GM18858 (cell line): ENCODE measurements around the gene WNK2.

ENCODE experiments used
- ATAC-seq: cut with Tn5 transposase; IDR thresholded peaks from one replicate; pipeline ENCODE4 v1.9.1; 2021; ENCODE audit not compliant: unreplicated experiment

WNK2 gene

DNA sequence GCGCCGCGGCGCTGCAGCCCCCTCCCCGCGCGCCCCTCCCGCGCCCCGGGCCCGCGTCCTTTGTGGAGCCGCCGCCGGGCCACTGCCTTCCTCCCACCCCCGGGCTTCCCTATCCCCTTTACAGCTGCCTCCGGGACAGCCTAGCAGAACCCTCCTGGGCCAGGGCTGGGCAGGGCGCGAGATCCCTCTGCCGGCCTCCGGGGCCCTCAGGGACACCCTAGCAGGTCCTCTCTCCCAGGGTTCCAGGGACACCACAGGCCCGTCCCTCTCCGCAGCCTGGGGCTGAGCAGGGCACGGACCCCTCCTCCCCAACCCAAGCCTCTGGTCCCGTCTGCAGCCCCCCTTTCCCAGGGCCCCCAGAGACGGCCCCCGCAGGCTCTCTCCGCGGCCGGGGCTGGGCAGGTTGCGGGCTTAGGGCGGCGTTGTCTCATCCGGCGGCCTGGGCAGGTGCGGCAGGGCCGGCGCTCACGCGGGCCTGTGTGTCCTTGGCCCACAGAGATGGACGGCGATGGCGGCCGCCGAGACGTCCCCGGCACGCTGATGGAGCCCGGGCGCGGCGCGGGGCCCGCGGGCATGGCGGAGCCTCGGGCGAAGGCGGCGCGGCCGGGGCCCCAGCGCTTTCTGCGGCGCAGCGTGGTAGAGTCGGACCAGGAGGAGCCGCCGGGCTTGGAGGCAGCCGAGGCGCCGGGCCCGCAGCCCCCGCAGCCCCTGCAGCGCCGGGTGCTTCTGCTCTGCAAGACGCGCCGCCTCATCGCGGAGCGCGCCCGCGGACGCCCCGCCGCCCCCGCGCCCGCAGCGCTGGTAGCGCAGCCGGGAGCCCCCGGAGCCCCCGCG is 710 bp downstream of the WNK2 start:
- ATAC-seq, result no peak

DNA sequence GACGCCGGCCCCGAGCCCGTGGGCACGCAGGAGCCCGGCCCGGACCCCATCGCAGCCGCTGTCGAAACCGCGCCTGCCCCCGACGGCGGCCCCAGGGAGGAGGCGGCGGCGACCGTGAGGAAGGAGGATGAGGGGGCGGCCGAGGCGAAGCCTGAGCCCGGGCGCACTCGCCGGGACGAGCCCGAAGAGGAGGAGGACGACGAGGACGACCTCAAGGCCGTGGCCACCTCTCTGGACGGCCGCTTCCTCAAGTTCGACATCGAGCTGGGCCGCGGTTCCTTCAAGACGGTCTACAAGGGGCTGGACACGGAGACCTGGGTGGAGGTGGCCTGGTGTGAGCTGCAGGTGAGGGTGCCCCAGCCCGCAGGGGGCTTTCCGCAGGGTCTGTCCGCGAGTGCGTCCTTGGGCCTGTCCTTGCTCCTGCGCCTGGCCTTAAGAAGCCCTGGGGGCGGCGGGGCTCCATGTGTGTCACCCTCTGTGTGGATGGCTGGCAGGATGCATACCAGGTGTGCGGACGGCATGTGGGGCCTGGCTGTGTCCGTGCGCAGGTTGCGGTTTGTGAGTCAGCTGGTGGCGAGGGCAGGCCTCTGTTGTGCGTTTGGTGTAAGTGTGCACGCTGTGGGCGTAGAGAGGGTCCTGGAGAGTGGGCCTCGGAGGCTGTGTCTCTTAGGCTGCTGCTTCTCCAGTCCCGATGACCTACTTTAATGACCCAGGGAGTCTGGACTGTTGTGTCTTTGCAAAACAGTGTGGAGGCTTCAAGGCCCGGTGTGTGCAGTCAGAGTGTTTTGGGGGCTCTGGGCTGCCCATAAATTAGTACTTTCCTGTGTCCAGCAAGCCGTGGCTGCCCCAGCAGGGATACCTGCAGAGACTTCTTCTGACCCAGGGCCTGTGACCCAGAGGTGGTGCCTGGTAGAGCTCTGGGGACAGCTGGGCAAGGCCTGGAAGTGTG is 1.6 kb downstream of the WNK2 start:
- ATAC-seq, result no peak

DNA sequence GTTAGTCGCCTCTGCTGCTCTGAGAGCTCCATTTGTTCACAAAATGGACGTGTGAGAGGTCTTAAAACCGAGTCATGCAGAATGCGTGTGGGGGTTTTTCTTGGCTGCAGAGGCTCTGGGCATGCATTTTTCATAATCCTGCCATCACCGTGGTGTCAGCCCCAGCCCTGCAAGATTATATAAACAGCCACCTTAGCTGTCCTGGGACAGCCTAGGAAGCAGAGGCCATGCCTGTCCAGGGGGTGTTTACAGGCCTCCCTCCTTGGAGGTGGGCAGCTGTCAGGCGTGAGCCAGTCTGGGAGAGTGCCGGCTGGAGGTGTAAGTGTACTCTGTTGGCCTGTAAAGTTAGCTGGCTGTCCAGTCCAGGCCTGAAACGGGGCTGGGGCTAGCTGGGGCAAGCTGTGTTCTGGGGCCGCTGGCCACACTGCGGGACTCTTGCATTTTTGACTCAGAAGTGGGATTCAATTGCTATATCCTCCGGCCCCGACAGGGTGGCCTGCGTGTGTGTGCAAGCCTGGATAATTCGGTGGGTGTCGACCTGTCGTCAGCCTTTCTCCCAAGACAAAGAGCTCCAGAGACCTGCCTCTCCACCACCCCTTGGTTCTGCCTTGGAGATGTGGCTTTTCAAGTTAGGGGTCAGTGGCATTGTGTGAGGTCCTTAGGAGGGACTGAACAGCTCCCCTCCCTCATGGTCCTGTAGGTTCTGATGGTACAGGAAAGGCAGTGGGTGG is 2.4 kb downstream of the WNK2 start:
- no peak for ATAC-seq

DNA sequence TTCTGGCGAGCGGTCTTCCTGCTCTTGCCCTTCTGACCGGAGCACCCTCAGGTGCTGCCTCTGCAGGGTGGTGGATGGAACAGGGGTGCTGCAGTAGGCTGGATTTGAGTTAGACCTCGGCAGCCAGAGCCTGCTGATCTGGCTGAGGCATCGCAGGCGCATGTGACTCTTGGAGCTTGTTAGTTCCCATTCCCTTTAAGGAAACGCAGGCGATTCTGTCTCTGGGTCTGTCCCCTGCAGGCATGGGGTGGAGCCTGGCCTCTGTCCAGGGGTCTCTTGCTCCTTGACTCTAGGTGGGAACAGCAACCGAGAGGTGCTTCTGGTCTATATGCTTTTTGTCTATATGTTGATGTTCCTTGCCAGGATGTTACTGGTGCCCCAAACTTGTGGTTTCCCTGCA is 3.1 kb downstream of the WNK2 start:
- ATAC-seq, result no peak

DNA sequence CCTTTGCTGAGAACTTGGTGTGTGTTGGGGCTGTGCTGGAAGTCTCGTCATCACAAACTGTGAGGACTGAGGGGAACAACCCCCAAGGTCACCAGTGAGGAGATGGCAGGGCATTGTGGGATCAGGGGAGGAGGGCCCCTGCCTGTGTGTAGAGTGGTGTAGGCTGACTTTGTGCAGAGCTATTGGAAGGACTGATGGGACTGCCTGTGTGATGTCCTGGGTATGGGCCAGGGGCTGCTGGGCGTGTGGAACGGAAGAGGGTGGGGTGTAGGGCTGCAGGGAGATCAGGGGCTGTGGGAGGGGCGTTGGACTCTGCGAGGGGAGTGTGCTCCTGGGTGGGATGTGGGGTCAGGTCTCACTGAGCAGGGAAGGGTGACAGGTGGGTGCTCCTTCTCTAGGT is 3.6 kb downstream of the WNK2 start:
- ATAC-seq, result no peak

DNA sequence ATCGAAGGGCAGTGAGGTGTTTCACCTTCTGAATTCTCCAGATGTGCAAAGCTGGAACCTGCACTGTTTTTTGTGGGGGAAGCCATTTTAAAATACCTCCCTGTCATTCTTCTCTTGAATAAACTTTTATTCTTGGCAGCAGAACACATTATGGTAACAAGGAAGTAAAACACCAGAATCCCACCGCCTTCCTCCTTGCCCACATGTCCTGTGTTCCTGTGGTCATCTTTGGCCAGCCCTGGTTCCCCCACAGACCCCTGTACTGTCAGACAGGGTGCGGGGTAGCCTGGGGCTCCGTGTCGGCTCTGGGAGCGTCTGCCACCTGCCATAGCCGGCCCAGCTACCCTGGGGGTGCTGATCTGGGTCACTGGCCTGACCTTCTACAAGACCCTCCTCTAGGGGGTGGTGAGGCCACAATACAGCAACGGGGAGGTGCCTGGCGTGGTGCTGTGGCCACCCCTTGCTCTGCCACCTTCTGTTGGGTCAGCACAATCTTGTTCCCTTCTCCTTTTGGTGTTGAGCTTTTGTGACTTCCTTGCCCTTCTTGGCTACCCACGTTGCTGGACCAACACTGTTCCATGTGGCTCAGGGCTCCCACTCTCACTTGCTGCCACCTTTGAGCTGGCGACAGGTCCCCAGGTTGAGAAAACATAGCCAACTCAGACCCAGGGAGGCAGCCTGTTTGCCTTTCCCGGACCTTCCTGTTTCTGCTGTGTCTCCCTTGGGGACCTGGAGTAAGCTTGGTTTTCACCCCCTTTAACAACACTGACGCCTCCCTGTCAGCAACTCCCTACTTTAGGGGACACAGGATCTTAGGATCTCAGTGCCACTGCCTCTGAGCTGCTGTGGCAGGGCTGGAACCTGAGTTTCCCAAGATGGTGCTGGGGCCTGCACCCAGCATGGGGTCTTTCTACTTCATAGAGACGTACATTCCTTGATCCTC is 4.8 kb downstream of the WNK2 start:
- ATAC-seq, result no peak

DNA sequence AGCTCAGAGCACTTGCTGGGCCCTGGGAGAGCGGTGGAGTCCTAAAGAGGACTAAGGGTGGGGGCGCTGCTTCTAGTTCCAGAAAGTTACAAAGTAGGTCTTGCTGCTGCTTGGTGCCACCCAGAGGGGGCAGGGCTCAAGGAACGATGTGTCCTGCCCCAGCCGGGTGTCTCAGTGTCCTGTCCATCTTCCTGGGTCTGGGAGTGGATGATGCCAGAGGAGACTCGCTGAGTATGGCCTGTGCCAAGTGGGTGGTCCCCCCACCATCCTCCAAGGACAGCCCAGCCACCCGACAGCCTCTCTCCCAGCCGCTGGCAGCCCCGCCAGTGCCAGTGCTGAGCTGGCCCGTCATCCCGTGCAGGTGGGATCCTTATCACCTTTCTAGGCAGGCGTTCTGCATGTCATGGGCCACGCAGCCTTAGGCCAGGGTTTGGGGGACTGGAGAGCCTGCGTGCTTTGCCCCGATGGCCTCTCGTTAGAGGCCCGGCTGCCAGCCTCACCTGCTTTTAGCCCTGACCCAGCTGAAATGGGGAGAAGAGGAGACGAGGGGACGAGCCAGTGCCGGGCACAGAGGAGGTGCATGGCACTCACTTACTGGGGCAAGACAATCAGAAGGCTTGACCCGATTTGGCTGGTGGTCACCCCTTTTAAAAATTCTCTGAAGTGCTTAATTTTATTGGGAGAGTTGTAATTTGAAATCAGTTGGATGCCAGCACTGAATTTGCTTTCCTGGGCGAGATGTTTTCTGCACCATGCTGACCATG is 5.6 kb downstream of the WNK2 start:
- no peak for ATAC-seq

DNA sequence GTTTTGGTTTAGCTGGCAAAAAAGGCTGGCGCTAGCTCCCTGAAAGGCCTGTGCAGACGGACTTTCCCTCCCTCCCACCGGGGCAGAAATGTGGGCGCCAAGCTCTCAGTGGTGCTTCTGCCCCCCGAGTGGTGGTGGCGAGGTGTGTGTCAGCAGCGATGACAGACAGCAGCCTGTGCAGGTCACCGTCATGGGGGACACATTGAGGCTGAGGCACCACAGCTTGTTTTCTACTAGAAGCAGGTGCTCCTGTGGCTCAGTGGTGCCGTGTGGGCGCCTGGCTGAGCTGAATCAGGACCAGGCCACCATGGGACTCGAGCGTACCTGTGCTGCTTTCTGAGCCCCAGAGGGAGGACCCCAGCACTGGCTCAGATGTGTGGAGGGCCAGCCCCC is 6.2 kb downstream of the WNK2 start:
- no peak for ATAC-seq

DNA sequence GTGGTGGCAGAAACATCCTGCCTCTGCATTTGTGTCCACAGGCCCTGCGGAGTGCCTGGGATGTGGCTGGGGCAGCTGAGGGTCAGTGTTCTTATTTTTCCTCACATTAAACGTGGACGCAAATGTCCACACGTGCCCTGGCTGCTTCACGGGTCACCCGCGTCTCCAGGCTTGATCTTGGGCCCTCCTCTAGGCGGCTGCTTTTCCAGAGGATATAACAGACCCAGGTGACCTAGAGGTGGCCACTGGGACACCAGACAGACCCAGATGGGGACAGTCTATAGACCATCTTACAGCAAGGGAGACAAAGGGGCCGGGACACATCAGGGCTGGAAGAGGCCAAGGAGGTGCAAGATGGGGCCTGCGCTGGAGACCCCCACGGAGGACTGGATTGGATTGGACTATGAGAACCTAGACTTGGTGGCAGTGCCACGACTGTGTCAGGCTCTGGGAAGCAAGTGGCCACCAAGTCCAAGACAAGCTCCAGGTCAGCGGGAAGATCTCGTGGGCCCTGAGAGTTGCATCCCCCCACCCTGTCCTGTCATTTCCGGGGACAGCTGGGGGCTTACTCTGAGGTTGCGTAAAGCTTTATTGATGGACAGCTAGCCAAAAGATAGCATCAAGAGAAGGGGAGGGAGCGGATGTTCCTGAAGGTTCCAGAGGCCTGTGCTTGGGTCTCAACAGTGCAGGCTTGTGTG is 6.9 kb downstream of the WNK2 start:
- ATAC-seq, result no peak

DNA sequence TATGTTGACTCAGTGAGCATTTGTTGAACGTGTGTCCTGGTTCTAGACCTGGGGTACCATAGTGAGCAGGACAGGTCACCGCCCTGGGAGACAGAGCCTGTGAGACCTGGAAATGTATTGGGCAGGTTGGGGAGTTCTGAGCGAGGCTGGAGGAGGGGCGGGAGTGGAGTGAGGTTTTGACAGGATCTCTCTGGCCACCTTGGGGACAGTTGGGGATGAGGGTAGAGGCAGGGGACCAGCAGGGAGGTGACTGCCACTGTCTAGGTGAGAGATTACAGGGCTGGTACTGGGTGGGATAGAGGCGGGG is 7.4 kb downstream of the WNK2 start:
- ATAC-seq, result no peak

DNA sequence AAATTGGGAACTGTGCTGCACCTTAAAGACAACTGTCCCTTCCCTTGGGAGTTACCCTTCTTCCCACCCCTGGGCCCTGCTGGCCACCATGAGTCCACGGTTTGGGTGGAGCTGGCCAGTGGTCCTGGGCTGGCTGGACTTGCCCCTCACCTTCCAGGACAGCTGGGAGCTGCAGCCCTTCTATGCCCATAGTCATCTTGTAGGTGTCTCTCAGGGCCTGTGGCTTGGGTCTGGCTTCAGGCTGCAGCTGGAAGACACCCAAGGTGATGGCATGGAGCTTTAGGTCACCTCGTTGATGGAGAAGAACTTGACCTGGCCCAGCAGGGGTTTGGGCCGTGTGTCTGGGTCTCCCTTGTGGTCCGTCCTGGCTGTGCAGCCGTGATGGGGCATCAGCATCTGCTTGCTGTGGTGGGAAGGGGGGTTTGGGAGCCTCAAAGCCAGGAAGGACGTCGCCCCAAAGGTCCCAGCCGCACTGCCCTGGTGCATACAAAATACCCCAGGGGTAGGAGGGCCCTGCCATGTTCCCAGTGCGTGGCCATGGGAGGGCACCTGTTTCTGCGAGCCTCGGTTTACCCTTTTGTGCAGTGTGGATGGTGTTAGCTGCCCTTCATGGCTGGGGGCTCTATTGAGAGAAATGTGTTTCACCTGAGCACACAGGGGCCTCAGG is 8.9 kb downstream of the WNK2 start:
- no peak for ATAC-seq

DNA sequence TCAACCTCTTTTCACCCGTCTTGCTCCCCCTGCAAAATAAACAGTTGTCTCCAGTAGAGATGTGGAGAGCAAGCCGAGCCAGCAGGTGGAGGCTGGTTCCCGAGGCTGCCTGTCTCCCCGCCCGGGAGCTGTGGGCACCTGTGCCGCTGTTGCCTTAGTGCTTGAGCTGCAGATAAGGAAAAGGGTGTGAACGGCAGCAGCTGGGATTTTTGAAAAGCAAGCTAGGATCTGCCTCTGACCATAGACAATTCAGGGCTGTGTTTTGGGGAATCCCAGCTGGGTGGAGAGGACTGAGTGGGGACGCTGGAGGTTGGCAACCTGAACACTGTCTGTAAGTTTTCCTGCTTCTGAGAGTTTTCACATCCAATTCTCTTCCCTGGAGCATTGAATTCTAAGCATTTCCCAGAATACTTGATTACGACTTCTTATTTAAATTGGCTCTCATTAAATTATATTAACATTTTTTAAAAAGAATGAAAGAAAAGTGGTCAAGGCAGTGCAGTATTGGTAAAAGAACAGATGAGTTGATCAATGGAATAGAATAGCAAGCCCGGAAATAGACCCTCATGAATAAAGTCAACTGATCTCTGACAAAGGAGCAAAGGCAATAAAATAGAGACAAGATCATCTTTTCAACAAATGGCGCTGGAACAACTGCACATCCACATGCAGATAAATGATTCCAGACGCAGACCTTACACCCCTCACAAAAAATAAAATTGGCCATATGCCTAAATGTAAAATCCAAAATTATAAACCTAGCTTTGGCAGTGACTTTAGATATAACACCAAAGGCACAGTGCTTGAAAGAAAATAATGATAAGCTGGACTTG is 9.7 kb downstream of the WNK2 start:
- ATAC-seq, result no peak

DNA sequence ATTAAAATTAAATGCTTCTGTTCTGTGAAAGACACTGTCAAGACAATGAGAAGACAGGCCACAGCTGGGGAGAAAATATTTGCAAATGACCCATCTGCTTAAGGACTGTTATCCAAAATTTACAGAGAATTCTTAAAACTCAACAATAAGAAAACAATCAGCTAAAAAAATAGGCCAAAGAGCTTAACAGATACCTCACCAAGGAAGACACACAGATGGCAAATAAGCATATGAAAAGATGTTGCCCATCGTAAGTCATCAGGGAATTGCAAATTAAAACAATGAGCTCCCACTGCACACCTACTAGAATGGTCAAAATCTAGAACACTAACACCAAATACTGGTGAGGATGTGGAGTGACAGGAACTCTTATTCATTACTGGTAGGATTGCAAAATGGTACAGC is 10.3 kb downstream of the WNK2 start:
- no peak for ATAC-seq

DNA sequence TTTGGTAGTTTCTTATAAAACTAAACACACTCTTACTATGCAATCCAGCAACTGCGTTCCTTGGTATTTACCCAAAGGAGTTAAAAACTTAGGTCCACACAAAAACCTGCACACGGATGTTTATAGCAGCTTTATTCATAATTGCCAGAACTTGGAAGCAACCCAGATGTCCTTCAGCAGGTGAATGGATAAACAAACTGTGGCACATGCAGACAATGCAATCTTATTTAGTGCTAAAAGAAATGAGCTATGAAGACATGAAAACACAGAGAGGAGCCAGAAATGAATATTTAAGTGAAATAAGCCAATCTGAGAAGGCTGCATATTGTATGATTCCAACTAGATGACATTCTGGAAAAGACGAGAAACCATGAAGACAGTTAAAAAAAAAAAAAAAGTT is 10.7 kb downstream of the WNK2 start:
- ATAC-seq, result no peak

DNA sequence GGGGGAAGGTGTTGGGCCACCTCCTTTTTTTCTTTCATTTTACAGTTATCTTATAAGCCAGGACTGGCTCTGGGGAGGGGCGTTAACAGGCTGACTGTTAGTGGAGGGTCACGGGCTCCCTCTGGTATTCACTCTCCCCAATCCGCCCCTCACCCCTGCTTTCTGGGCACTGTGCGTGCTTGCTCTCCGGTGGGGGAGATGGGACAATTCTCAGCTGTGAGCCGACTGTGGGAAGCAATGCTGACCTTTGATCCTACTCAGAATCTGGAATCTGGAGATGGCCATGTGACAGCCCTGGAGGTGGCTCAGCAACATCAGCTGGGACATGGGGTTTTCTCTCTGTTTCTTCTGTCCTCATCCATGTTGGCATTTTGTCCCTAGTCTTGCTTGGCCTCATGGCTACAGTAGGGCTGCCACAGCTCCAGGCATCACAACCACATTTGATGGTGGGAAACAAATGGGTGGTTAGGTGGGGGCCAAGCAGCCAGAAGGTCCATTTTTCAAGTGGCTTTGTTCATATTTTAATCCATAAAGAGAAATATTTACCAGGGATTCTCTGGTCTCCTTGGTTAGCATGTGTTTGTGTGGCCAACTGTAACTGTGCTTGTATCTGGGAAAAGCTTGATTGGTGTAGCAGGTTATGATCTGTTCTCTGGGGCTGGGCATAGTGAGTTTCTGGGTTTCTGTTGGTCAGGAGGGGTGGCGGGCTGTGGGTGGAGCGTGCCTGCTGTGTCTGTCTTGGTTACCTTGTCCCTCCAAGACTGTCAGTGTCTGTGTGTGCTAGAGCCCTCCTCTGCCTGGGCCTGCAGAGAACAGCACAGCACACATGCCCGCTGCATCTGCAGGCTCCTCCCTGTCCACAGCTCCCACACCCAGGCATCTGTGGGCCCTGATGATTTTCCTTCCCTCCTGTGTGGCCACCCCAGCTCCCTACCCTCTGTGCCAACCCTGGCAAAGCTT is 12.4 kb downstream of the WNK2 start:
- no peak for ATAC-seq

DNA sequence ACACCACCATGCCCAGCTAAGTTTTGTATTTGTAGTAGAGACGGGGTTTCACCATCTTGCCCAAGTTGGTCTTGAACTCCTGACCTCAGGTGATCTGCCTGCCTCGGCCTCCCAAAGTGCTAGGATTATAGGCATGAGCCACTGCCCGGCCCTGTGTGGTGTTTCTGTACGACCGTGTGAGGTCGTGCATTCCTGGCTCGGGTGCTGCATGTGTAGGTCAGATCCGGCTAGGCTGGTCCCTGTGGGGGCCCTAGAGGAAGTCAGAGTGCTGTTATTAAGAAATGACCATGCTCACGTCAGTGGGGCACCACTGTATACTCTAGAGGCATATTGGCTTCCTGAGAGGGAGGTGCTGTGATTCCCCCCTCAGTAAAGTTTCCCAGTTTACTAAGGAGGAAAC is 13.7 kb downstream of the WNK2 start:
- ATAC-seq, result no peak
